Activated CD4-positive, alpha-beta T cell treated with anti-CD3 and anti-CD28 coated beads, Interleukin-2, Interleukin-4, amounts not matched to agents 100 ng/mL and 50 ng/mL, durations not matched to agents 16 hours and 8 hours (primary cell): ENCODE measurements around the gene CPA4.

ENCODE experiments used
- DNase-seq: peaks from one replicate; pipeline ENCODE4 v3.0.0-alpha.2; 2020; ENCODE audit warnings: low spot score

The CPA4 gene

GRCh38 chr7:130275826-130276297 lies 17.1 kb upstream of the CPA4 start:
- no peak for DNase-seq

GRCh38 chr7:130276796-130277762 lies 15.9 kb upstream of the CPA4 start:
- peak; percentile 34 for DNase-seq

- DNase-seq = no peak
Observed at GRCh38 chr7:130277763-130278643, 15.0 kb upstream of the CPA4 start.

- DNase-seq = no peak
Observed at GRCh38 chr7:130278860-130279259, 14.1 kb upstream of the CPA4 start.

- no peak for DNase-seq
Observed at GRCh38 chr7:130279286-130279685, 13.7 kb upstream of the CPA4 start.

GRCh38 chr7:130279906-130280305 lies 13.1 kb upstream of the CPA4 start:
- DNase-seq = no peak

GRCh38 chr7:130281260-130281659 lies 11.7 kb upstream of the CPA4 start:
- DNase-seq = no peak

- no peak for DNase-seq
Observed at GRCh38 chr7:130286881-130287280, 6.1 kb upstream of the CPA4 start.

GRCh38 chr7:130288168-130288567 lies 4.8 kb upstream of the CPA4 start:
- no peak for DNase-seq

- no peak for DNase-seq
Observed at GRCh38 chr7:130288829-130289228, 4.1 kb upstream of the CPA4 start.

GRCh38 chr7:130289478-130289877 lies 3.5 kb upstream of the CPA4 start:
- no peak for DNase-seq

- DNase-seq = no peak
Observed at GRCh38 chr7:130290745-130291144, 2.2 kb upstream of the CPA4 start.

- no peak for DNase-seq
Observed at GRCh38 chr7:130293521-130293920, 560 bp downstream of the CPA4 start.

- no peak for DNase-seq
Observed at GRCh38 chr7:130294314-130294713, 1.4 kb downstream of the CPA4 start.

- DNase-seq = no peak
Observed at GRCh38 chr7:130296221-130296951, 3.4 kb downstream of the CPA4 start.

- no peak for DNase-seq
Observed at GRCh38 chr7:130297628-130298543, 4.9 kb downstream of the CPA4 start.

- no peak for DNase-seq
Observed at GRCh38 chr7:130298544-130299326, 5.8 kb downstream of the CPA4 start.

GRCh38 chr7:130299866-130300265 lies 6.9 kb downstream of the CPA4 start:
- DNase-seq = no peak

GRCh38 chr7:130301501-130302020 lies 8.6 kb downstream of the CPA4 start:
- no peak for DNase-seq

- no peak for DNase-seq
Observed at GRCh38 chr7:130302649-130303048, 9.7 kb downstream of the CPA4 start.
